HEK293T (cell line): Measurements from ENCODE around the gene KMT2E.

Experiments used
- ARNT ChIP-seq: fragments of 450-650 bp; IDR thresholded peaks from 2 replicates; pipeline ENCODE4 v1.6.1; 2017; ENCODE audit warnings: mild to moderate bottlenecking
- BHLHE40 ChIP-seq: fragments of 450-650 bp; IDR thresholded peaks from 2 replicates; pipeline ENCODE4 v1.6.1; 2016; ENCODE audit warnings: mild to moderate bottlenecking, moderate library complexity, borderline replicate concordance
- ELF4 ChIP-seq: fragments of 450-650 bp; IDR thresholded peaks from 2 replicates; pipeline ENCODE4 v1.6.1; 2017; ENCODE audit warnings: antibody characterized with exemption
- FOXM1 ChIP-seq: fragments of 450-650 bp; IDR thresholded peaks from 2 replicates; pipeline ENCODE4 v1.6.1; 2017; ENCODE audit warnings: mild to moderate bottlenecking, borderline replicate concordance
- HDGF ChIP-seq: fragments of 450-650 bp; IDR thresholded peaks from 2 replicates; pipeline ENCODE4 v1.6.1; 2017; ENCODE audit warnings: antibody characterized with exemption, borderline replicate concordance
- NFRKB ChIP-seq: fragments of 450-650 bp; IDR thresholded peaks from 2 replicates; pipeline ENCODE4 v1.6.1; 2016; ENCODE audit warnings: mild to moderate bottlenecking, moderate library complexity
- SP1 ChIP-seq: fragments of 450-650 bp; IDR thresholded peaks from 2 replicates; pipeline ENCODE4 v1.6.1; 2017
- SUZ12 ChIP-seq: fragments of 450-650 bp; IDR thresholded peaks from 2 replicates; pipeline ENCODE4 v1.6.1; 2016; ENCODE audit warnings: mild to moderate bottlenecking
- ZNF384 ChIP-seq: fragments of 450-650 bp; IDR thresholded peaks from 2 replicates; pipeline ENCODE4 v1.6.1; 2016

- TF ChIP-seq HDGF, result no peak
- no peak for TF ChIP-seq SUZ12
- no peak for TF ChIP-seq BHLHE40
- no peak for TF ChIP-seq SP1
- no peak for TF ChIP-seq FOXM1
- TF ChIP-seq ELF4, result no peak
- TF ChIP-seq ZNF384, result no peak
- TF ChIP-seq NFRKB, result no peak
- no peak for TF ChIP-seq ARNT
Measured at GRCh38 chr7:105021352-105021751, 7.3 kb downstream of the KMT2E start.
